Thoracic aorta (tissue), 2 donors: Measurements from ENCODE around the gene SLC2A11. TPM values are rescaled to one million over a fixed set of nuclear protein-coding genes. Genes with fewer than 3 reads are reported as not detected.
A peak's percentile ranks its signal among the peaks of the same experiment; 100 is the strongest.

Experiments
- ATAC-seq: fragments of 150-250 bp; one replicate; pipeline ENCODE4 v1.8.0; 2017; ENCODE audit warnings: low read depth; ENCODE audit not compliant: insufficient number of reproducible peaks, low FRiP score
- DNase-seq: peaks from one replicate; pipeline ENCODE4 v3.0.0-alpha.2; 2020; ENCODE audit warnings: low spot score
- H3K27ac ChIP-seq, 2 donors: fragments of 200-600 bp; sonication (generic); 1 replicate in 1 of 2; 2 replicates in 1 of 2; pipeline ENCODE4 v1.5.1; 2016; ENCODE audit warnings: mild to moderate bottlenecking in 2 of 2, moderate library complexity in 2 of 2
- H3K27me3 ChIP-seq: fragments of 200-600 bp; sonication (generic); replicated peaks from 2 replicates; pipeline ENCODE4 v1.6.0; 2016; ENCODE audit warnings: mild to moderate bottlenecking; ENCODE audit not compliant: insufficient read depth
- H3K36me3 ChIP-seq: fragments of 200-600 bp; sonication (generic); one replicate; pipeline ENCODE4 v1.5.1; 2016
- H3K4me1 ChIP-seq, 2 donors: fragments of 200-600 bp; sonication (generic); 1 replicate in 1 of 2; 2 replicates in 1 of 2; pipeline versions ENCODE4 v1.5.1 to v1.6.0; 2016; ENCODE audit warnings: low read depth in 2 of 2, mild to moderate bottlenecking in 1 of 2; ENCODE audit not compliant: control insufficient read depth in 1 of 2
- H3K4me3 ChIP-seq: fragments of 200-600 bp; sonication (generic); 2 replicates; pipeline ENCODE4 v1.5.1; 2016; ENCODE audit warnings: mild to moderate bottlenecking
- H3K9me3 ChIP-seq: fragments of 200-600 bp; sonication (generic); 2 replicates; pipeline ENCODE4 v1.5.1; 2016
- CTCF ChIP-seq: fragments of 200-600 bp; sonication (generic); IDR thresholded peaks from one replicate; pipeline ENCODE4 v1.5.1; 2019; ENCODE audit warnings: antibody characterized with exemption
- total RNA-seq, 2 donors: library from RNA; depleted of rRNA; stranded (reverse); fragments of >200 nt; gene quantifications; one replicate each; pipeline versions ENCODE4 v1.1.0 to v1.2.3, GENCODE V29; 2016

SLC2A11 gene
- total RNA-seq, 2 donors from 2014 or later, result 9.2 to 25.5 TPM

GRCh38 chr22:23893945-23894709 lies 36.5 kb downstream of the SLC2A11 start, which contains the start of gene MIF:
Gene MIF, plus strand, starts transcription at chr22:23894383. Its CDS starts 92 bp downstream, at chr22:23894475.
- H3K27me3 ChIP-seq, result no peaks in the 10 kb centered on the region
- peak; percentile 83 for ATAC-seq

GRCh38 chr22:23894710-23895598 lies 37.3 kb downstream of the SLC2A11 start:
- TF ChIP-seq CTCF, result no peak
- Histone ChIP-seq H3K27me3 (no peaks in the 10 kb centered on the region), H3K4me3 (peak overlapping the region; percentile 94), H3K9me3 (no peaks in the 10 kb centered on the region), H3K4me1 (peaks cover 6 to 19% of the 10 kb centered on the region in 2 donors), H3K27ac (peak overlapping the region; percentile 93 to 96), H3K36me3 (peaks cover 3% of the 10 kb centered on the region)
- ATAC-seq, result peak; percentile 24
- peak; percentile 31 for DNase-seq

More at GRCh38 chr22:23893945-23894709, 36.5 kb downstream of the SLC2A11 start, which contains the start of gene MIF:
- H3K27ac ChIP-seq, result peak within 1 kb of the TSS; percentile 93 to 96
- H3K9me3 ChIP-seq, result no peaks in the 10 kb centered on the region
- peaks cover 6 to 27% of the 10 kb centered on the region in 2 donors for H3K4me1 ChIP-seq
- peaks cover 3% of the 10 kb centered on the region for H3K36me3 ChIP-seq
- TF ChIP-seq CTCF, result peak; percentile 67
- peak within 1 kb of the TSS; percentile 94 for H3K4me3 ChIP-seq
- peak; percentile 66 for DNase-seq

GRCh38 chr22:23895599-23896144 lies 38.0 kb downstream of the SLC2A11 start:
- no peaks in the 10 kb centered on the region for H3K9me3 ChIP-seq
- H3K27ac ChIP-seq, result peak overlapping the region in 1 of 2 donors; percentile 96
- H3K4me3 ChIP-seq, result peak overlapping the region; percentile 94
- DNase-seq, result no peak
- ATAC-seq, result no peak
- H3K36me3 ChIP-seq, result peaks cover 3% of the 10 kb centered on the region
- peaks cover 6 to 19% of the 10 kb centered on the region in 2 donors for H3K4me1 ChIP-seq
- H3K27me3 ChIP-seq, result no peaks in the 10 kb centered on the region
- TF ChIP-seq CTCF, result no peak

GRCh38 chr22:23896166-23896522 lies 38.5 kb downstream of the SLC2A11 start:
- H3K36me3 ChIP-seq, result peaks cover 3% of the 10 kb centered on the region
- H3K4me1 ChIP-seq, result peaks cover 6 to 19% of the 10 kb centered on the region in 2 donors
- no peak for TF ChIP-seq CTCF
- no peak overlapping the region for H3K4me3 ChIP-seq
- H3K27me3 ChIP-seq, result no peaks in the 10 kb centered on the region
- H3K9me3 ChIP-seq, result no peaks in the 10 kb centered on the region
- no peak for DNase-seq
- H3K27ac ChIP-seq, result no peak overlapping the region
- ATAC-seq, result no peak
